Psoas muscle (tissue), 8 donors: Measurements from ENCODE around the gene SPATA21. TPM values are rescaled to one million over a fixed set of nuclear protein-coding genes. Genes with fewer than 3 reads are reported as not detected.

Source experiments
- ATAC-seq, 4 donors: fragments of 200-7000 bp; cut with Tn5 transposase; one replicate each; pipeline ENCODE4 v1.9.1; 2020; ENCODE audit warnings: moderate library complexity in 3 of 4, mild to moderate bottlenecking in 2 of 4
- DNase-seq, 2 donors: peaks; one replicate each; pipeline ENCODE4 v3.0.0-alpha.2; 2020
- H3K27ac ChIP-seq: fragments of 200-600 bp; one replicate; pipeline ENCODE4 v1.8.0; 2022
- H3K27me3 ChIP-seq, 3 donors: fragments of 200-600 bp in 1 of 3; one replicate each; pipeline versions ENCODE4 v1.6.1 to v1.8.0; 2013 to 2022; ENCODE audit warnings: low read length in 2 of 3, mild to moderate bottlenecking in 2 of 3, moderate library complexity in 1 of 3; ENCODE audit not compliant: insufficient read depth in 3 of 3
- H3K36me3 ChIP-seq, 2 donors: fragments of 200-600 bp in 1 of 2; one replicate each; pipeline versions ENCODE4 v1.6.1 to v1.8.0; 2013 to 2022; ENCODE audit warnings: low read depth in 1 of 2, mild to moderate bottlenecking in 1 of 2, moderate library complexity in 1 of 2; ENCODE audit not compliant: insufficient read depth in 1 of 2
- H3K4me1 ChIP-seq: fragments of 200-600 bp; one replicate; pipeline ENCODE4 v1.8.0; 2022
- H3K4me3 ChIP-seq: fragments of 200-600 bp; one replicate; pipeline ENCODE4 v1.8.0; 2022; ENCODE audit warnings: mild to moderate bottlenecking
- H3K9me3 ChIP-seq: fragments of 200-600 bp; one replicate; pipeline ENCODE4 v1.8.0; 2022
- WGBS, 3 donors: extraction: QIAGEN DNeasy Blood & Tissue Kit; methylation state at CpG; one replicate each; pipeline versions ENCODE4 v1.1.6 to v1.1.7; 2013; 5-methylcytosine and 5-hydroxymethylcytosine counted together
- intact Hi-C, 2 donors: fragments of 100-400 bp; cut with DNase I; formaldehyde crosslinking; loops; one replicate each; pipeline versions ENCODE4 v1.11.0 to v1.14.2; 2022
- polyA plus RNA-seq, 3 donors: library from polyadenylated mRNA; stranded (reverse); fragments of 200-250 nt; gene quantifications; one replicate each; pipeline ENCODE4 v1.2.3, GENCODE V29; 2013
- total RNA-seq, 4 donors: library from RNA; stranded (reverse); fragmentation: NEBNext Ultra II Directional in 2 of 4; extraction: Animal tissue kit (Norgen Biotek cat#: 25700) in 2 of 4; gene quantifications; one replicate each; pipeline versions ENCODE4 v1.2.1 to v1.2.4, GENCODE V29; 2021 to 2023
- TF ChIP-seq, protein P1 (sequence below): fragments of 200-600 bp; IDR thresholded peaks from one replicate; pipeline ENCODE4 v1.8.0; 2022; ENCODE audit warnings: antibody characterized with exemption
- donor health status: healthy with polysubstance abuse.
- donor health status: DM: no; HTN: no; CAD: no; lungs with moderate emphysema.
- donor health status: Bipolar disorder and iron deficiency.
- donor health status: healthy.
- donor health status: DM: yes; HTN: yes; CAD: no.
- donor health status: DM: no; HTN: no; CAD: no.
- donor health status: DM: no; HTN: no; CAD: no.
- donor health status: DM: yes; HTN: yes; CAD: no.

The SPATA21 gene
- total and polyA plus RNA-seq, 7 donors, result 0.21 to 0.52 (median 0.44) TPM; not detected in 4

GRCh38 chr1:16351456-16351993, 85.7 kb downstream of the SPATA21 start:
- no peak for DNase-seq
- intact Hi-C loops, result loop anchor here (5.0 to 10.0 kb wide), 2 partner anchors 49 to 107 kb away; no protein-coding TSS in a partner anchor
- Histone ChIP-seq H3K27ac (peak overlapping the region; percentile 97), H3K36me3 (peaks cover 0 to 4% of the 10 kb centered on the region in 2 donors), H3K4me3 (peak overlapping the region; percentile 96), H3K27me3 (no peaks in the 10 kb centered on the region), H3K9me3 (no peaks in the 10 kb centered on the region), H3K4me1 (peaks cover 37% of the 10 kb centered on the region)
- 0% methylated on average over 20 of the region's 20 CpGs for WGBS, 3 donors
- ATAC-seq, result peak in 1 of 4 donors; percentile 34
- TF ChIP-seq, protein P1, sequence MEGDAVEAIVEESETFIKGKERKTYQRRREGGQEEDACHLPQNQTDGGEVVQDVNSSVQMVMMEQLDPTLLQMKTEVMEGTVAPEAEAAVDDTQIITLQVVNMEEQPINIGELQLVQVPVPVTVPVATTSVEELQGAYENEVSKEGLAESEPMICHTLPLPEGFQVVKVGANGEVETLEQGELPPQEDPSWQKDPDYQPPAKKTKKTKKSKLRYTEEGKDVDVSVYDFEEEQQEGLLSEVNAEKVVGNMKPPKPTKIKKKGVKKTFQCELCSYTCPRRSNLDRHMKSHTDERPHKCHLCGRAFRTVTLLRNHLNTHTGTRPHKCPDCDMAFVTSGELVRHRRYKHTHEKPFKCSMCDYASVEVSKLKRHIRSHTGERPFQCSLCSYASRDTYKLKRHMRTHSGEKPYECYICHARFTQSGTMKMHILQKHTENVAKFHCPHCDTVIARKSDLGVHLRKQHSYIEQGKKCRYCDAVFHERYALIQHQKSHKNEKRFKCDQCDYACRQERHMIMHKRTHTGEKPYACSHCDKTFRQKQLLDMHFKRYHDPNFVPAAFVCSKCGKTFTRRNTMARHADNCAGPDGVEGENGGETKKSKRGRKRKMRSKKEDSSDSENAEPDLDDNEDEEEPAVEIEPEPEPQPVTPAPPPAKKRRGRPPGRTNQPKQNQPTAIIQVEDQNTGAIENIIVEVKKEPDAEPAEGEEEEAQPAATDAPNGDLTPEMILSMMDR, result no peak

- TF ChIP-seq, protein P1, result no peak
- peak overlapping the region; percentile 97 for H3K27ac ChIP-seq
- intact Hi-C loops, result loop anchor here (5.0 to 10.0 kb wide), 2 partner anchors 48 to 105 kb away; no protein-coding TSS in a partner anchor
- H3K36me3 ChIP-seq, result peaks cover 0 to 4% of the 10 kb centered on the region in 2 donors
- ATAC-seq (no peak), DNase-seq (no peak)
- peaks cover 37% of the 10 kb centered on the region for H3K4me1 ChIP-seq
- no peaks in the 10 kb centered on the region for H3K9me3 ChIP-seq
- peak overlapping the region; percentile 96 for H3K4me3 ChIP-seq
- no peaks in the 10 kb centered on the region for H3K27me3 ChIP-seq
- WGBS, 3 donors, result 58 to 75% (median 60%) methylated on average over 2 of the region's 2 CpGs
These were observed 87.3 kb downstream of the SPATA21 start for GRCh38 chr1:16349847-16350406.

Other genes with a start within 250 kb of the SPATA21 start
- 1 to 10 TPM; 1.1 to 1.8 (median 1.3) TPM for gene ARHGEF19, start 224.8 kb downstream of the SPATA21 start, total RNA-seq
- gene ARHGEF19, start 224.8 kb downstream of the SPATA21 start, polyA plus RNA-seq, result 1 to 10 TPM in 2 of 3 donors, under 1 TPM in 1; 0.99 to 2.4 (median 1.3) TPM
- 1 to 10 TPM; 1.0 to 5.1 (median 4.6) TPM for gene CPLANE2, start 200.2 kb downstream of the SPATA21 start, total RNA-seq
- gene CPLANE2, start 200.2 kb downstream of the SPATA21 start, polyA plus RNA-seq, result 1 to 10 TPM; 1.4 to 7.4 (median 4.0) TPM
- gene FBXO42, start 84.9 kb downstream of the SPATA21 start, total RNA-seq, result 10 to 100 TPM; 14.7 to 24.4 (median 19.8) TPM
- 10 to 100 TPM in 2 of 3 donors, 1 to 10 TPM in 1; 7.4 to 26.6 (median 14.8) TPM for gene FBXO42, start 84.9 kb downstream of the SPATA21 start, polyA plus RNA-seq
- gene SZRD1, start 70.2 kb downstream of the SPATA21 start, total RNA-seq, result 100 to 1,000 TPM in 3 of 4 donors, 10 to 100 TPM in 1; 80.7 to 144 (median 138) TPM
- 100 to 1,000 TPM in 2 of 3 donors, 10 to 100 TPM in 1; 75.9 to 184 (median 156) TPM for gene SZRD1, start 70.2 kb downstream of the SPATA21 start, polyA plus RNA-seq
- 10 to 100 TPM in 2 of 4 donors, 1 to 10 TPM in 2; 5.7 to 10.6 (median 9.1) TPM for gene NECAP2, start 3.3 kb upstream of the SPATA21 start, total RNA-seq
- 10 to 100 TPM in 2 of 3 donors, 1 to 10 TPM in 1; 7.7 to 10.9 (median 10.8) TPM for gene NECAP2, start 3.3 kb upstream of the SPATA21 start, polyA plus RNA-seq
- gene RNU1-1, start 76.9 kb upstream of the SPATA21 start, total RNA-seq, result 1,000 to 10,000 TPM; 1,264 to 5,208 (median 3,151) TPM
- gene RNU1-1, start 76.9 kb upstream of the SPATA21 start, polyA plus RNA-seq, result not detected
- 10 to 100 TPM in 1 of 4 donors, 1 to 10 TPM in 3; 5.3 to 20.9 (median 7.3) TPM for gene NBPF1, start 176.1 kb upstream of the SPATA21 start, total RNA-seq
- 10 to 100 TPM in 1 of 3 donors, 1 to 10 TPM in 2; 2.4 to 12.5 (median 6.1) TPM for gene NBPF1, start 176.1 kb upstream of the SPATA21 start, polyA plus RNA-seq
- 1,000 to 10,000 TPM; 1,264 to 5,208 (median 3,151) TPM for gene RNU1-3, start 229.5 kb upstream of the SPATA21 start, total RNA-seq
- gene RNU1-3, start 229.5 kb upstream of the SPATA21 start, polyA plus RNA-seq, result not detected